HG03196 (cell line): ENCODE measurements around the gene ZBTB7A.

Experiments
- ATAC-seq: cut with Tn5 transposase; IDR thresholded peaks from one replicate; pipeline ENCODE4 v1.9.1; 2021; ENCODE audit not compliant: unreplicated experiment

Gene ZBTB7A

DNA sequence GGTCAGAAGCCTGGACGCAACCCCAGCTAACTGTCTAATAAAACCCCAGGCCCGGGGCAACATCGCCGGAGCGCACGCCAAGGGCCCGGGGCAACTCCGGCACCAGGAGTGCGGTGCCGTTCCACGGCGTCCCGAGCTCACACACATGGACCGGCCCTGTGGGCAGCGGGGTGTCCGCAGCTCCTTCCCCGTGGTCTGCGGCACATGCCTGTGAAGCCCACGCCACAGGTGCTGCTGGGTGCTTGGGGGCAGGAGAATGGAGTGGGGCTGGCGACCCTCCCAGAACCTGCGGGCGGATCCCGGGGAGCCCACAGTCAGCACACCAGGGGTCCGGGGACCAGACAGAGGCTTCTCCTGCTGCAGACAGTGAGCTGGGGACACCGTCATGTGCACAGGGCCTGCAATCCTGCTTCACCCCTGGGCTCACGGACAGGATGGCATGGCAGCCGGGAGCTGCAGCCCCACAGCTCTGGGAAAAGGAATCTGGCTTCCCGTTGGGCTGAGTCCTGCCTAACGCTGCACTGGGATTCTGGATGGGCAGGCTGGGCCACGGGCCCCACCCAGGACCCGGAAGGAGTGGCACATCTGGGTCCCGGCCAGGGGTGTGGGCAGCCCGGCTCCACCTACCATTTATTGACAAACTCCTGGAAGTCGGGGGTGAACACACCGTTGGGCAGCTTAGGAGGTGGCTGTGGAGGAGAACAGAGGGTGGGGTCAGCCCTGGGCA, 28.2 kb upstream of the ZBTB7A start:
- no peak for ATAC-seq

DNA sequence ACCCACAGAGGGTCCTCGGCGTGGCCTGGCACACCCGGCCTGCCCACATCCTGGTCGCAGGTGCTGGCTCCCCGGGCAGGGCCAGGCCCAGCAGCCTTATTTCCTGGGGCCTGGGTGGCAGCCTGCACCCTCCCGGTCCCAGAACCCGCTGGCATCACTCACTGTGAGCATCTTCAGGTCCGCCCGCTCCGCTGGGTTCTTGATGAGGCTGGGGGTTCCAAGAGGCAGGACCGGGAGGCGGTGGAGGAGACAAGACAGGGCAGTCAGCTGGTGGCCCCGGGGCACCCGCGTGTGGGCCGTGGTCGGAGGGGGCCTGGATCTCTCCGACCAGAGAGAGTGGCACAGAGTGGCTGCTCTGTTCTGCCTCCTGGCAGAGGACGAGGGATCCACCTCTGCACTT, 27.6 kb upstream of the ZBTB7A start:
- ATAC-seq = no peak

DNA sequence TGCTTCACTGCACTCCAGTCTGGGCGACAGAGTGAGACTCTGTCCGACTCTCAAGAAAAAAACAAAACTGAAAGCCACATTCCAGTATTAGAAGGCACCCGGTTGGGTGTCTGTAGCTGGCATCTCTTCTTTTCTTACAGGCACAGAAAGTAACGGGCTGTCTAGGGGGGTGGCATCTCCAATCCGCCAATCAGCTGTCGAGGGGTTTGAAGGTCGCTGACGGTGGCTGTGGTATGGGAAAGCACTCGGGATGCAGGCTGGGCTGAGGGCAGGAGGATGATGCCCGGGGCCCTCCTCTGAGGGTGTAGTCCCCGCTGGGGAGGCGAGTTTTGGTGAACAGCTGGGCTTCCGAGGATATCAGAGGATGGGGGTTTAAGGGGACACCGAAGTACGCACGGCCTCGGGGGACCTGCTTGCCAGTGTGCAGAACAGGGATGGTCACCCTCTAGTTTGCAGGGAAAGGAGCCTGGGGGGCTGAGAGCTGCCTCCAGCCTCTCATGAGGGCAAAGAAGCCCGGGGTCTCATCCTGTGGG, 27.0 kb upstream of the ZBTB7A start:
- ATAC-seq = no peak

DNA sequence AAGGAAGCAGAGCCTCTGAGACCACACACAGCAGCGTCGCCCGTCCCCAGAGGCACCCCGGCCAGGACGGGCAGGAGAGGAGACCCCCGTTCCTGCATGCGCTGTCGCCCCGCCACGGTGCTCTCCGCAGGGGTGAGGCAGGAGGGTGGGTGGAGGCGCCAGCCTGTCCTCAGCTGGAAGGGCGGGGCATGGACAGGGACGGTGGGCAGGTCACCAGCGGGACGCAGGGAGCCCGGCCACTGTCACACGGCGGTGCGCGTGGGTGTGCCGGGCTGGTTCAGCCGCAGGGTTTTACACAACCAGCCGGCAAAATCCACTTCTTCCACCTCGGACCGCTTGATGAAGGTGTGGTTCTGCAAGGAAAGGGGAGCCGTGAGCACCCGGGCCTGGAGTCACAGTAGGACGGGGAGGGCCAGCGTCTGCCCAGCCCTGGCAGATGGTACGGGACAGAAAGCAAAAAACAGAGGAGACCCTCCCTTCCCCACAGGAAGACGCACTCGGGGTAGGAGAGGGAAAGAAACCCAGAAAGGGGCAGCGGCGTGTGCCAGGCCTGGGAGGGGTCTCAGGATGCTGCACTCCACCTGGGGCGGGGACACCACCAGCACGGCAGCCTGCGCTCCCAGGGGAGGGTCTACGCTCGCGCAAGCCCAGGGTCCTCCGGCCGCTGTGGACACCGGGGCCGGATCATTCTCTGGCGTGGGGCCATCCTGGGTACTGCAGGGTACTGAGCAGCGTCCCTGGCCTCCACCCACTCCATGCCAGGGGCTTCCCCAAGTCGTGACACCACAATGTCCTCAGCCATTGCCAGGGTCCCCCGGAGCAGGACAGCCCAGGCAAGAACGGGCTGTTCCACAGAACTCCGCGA, 23.9 kb upstream of the ZBTB7A start:
- no peak for ATAC-seq

DNA sequence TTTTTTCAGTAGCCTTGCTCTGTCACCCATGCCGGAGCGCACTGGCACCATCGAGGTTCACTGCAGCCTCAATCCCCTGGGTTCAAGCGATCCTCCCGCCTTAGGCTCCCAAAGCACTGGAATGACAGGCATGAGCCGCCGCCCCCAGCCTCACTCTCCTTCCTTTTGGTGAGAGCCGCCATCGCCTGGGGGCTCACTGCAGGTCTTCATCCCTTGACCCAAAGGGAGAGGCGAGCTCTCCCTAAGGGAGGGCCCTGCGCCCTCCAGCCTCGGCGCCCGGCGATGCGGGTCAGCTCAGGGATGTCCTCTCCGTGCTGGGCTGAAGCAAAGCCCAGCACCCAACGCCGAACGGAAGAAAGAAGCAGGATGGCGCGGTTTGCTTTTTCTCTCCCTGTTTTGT, 23.2 kb upstream of the ZBTB7A start:
- ATAC-seq = no peak

DNA sequence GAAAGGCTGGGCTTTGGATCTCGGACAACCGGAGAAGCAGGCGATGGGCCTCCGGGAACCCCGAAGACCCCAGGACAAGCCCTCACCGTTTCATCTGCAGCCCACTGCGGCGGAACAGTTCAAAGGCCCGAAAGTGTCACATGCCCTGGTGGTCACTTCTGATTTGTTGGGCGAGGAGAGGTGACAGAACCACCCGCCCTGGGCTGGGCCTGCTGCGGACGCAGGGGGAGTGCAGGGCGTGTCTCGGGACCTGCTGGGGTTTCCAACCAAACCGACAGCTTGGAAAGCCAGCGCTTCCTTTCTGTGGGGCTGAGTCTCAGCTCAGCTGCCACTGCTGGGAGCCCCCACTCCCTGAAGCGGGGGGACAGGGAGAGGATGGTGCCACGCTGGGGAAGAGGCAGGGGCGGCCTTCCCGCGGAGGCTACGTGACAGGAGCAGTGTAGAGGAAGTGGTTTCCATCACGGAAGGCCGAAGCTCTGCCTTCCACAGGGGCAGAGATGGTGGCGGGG, 22.8 kb upstream of the ZBTB7A start:
- ATAC-seq = peak; percentile 45

DNA sequence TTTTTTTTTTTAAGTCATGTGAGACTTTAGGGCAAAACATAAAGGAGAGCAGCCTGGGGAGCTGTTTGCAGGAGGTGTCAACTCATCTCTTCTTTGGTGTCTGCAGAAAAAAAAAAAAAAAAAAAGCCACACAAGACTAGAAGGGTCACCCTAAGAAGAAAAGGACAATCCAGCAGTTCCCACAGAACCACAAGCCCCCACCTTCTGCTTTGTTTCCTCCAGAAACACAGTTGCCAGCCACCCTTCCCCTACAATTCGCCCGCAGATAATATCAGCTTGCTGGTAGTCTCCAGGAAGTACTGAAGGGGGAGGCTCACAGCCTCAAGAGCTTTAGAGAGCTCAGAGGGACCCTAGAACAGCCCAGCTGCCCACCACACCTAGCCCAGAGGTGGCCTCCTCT, 22.3 kb upstream of the ZBTB7A start:
- ATAC-seq = no peak

DNA sequence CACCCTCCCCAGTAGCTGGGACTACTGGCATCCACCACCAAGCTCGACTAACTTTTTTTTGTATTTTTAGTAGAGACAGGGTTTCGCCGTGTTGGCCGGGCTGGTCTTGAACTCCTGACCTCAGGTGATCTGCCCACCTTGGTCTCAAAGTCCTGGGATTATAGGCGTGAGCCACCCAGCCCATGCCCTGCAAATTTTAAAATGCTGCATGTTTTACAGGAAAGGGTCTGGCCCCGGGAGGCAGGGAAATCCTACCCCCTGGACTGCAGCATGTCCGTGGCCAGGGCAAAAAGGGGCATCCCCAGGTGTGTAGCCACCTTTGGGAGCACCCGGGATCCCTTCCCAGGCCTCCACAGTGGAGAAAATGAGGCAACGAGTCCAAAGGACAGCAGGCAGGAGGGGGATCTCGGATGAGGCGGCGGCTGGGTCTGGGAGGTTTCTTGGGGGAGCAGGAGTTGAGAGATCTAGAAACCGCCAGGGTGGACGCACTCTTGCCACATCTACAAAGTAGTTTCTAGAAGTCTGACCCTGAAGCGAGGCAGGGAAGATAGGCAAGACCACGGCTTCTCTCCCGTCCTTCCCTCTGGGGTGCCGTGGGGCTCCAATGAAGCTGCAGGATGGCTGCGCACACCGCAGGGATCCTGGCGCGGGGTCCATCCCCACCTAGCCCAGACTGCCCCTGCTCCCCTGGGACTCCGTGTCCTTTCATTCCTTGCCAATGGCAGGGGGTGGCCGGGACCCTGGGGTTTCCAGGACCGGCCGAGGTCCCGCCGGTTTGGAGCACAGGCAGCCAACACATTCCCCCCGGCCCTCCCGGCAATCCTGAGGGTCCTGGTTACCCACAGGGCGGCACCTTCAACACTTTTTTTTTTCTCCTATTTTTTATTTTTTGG, 21.3 kb upstream of the ZBTB7A start:
- no peak for ATAC-seq

DNA sequence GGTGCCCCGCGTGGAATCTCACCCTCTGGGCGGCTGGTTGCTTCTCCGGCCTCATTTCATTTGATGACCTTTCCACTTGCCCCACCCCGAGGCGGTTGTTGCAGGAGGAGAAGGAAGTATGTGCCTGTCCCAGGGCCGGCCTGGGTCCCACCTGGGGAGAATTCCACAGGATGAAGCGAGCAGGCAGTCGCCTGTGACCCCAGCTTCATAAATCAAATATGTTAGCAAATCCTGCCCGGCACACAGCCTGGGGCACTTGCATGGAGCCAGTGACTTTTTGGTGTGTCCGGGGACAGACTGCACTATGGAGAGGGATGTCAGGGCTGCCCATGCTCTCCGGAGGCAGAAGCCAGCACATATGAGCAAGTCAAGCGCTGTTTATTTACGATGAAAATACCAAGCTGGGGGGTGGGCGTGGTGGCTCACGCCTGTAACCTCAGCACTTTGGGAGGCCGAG, 19.7 kb upstream of the ZBTB7A start:
- no peak for ATAC-seq

DNA sequence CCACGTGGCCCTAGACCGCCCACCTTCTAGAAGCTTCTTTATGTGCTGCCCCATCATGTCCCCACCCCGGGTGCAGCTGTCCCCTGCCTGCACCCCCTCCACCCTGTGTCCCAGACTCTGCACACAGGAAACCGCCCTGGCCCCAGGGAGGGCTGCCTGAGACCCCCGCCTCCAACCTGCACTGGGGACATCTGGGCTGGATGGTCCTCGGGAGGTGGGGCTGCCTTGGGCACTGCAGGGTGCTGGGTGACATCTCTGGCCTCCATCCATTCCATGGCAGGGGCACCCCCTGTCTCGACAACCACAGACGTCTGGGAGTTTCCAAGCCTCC, 17.8 kb upstream of the ZBTB7A start:
- ATAC-seq = no peak

DNA sequence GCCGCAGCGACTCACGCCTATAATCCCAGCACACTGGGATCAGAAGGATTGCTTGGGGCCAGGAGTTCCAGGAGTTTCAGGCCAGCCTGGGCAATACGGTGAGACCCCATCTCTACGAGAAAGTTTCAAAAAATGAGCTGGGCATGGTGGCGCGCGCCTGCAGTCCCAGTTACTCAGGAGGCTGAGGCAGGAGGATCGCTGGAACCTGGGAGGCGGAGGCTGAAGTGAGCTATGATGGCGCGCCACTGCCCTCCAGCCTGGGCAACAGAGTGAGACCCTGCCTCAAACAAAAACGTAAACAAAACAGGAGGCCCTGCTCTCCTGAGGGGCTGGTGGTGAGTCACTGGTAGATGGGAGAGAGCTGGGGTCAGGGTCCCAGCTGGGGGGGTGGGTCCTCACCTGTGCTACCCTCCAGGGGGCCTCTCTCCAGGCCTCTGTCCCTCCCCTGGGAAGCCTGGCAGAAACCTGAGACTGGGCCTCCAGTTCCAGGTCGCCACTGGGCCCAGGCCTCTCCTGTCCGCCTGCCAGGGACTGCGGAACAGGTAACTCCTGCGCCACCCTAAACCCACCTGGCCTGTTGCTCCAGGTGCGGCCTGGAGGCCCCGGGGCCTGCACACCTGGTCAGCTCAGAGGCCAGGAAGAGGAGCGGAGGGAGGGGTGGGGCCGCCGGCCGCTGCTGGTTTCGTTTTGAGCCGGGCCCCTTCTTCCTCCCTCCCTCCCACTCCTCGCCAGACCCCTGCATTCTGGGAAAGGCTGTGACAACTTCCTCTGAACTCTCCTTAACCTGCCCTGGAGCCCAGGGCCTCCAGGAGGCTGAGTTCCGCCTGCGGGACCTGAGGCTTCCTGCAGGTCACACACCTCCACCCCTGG, 17.2 kb upstream of the ZBTB7A start:
- ATAC-seq = no peak

DNA sequence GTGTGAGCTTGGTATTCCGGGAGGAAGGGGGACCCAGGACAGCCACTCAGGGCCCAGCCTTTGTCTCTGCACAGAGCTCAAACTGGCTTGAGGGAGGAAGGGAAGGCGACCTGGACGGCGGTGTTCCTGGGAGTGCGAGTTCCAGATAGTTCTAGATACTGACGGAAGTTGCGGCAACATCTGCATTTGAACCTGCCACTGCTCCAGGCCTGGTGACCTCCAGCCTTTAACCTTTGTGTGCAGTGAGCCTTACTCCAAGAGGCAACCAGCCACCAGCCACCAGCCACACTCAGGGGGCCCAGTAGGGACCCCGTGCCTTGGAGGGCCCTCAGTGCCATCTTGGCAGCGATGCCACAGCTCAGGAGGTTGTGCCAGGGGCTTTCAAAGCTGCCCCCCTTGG, 15.5 kb upstream of the ZBTB7A start:
- ATAC-seq = no peak

DNA sequence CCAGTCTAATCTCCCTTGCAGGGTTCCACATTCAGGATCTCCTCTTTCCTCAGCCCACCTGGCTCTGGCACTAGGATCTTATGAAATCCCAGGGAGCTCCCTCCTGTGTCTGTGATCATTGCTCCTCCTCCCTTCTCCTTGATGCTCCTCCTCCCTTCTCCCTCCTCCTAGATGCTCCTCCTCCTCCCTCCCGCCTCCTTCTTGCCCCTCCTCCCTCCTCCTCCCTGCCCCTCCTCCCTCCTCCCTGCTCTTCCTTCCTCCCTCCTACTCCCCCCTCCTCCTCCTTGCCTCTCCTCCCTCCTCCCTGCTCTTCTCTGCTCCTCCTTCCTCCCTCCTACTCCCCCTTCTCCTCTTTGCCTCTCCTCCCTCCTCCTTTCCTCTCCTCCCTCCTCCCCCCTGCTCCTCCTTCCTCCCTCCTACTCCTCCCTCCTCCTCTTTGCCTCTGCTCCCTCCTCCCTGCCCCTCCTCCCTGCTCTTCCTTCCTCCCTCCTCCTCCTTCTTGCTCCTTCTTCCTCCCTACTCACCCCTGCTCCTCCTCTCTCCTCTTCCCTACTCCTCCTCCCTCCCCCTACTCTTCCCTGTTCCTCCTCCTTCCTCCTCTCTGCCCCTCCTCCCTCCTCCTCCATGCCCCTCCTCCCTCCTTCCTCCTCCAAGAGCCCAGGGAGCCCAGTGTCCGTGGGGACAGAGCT, 14.9 kb upstream of the ZBTB7A start:
- ATAC-seq = no peak

DNA sequence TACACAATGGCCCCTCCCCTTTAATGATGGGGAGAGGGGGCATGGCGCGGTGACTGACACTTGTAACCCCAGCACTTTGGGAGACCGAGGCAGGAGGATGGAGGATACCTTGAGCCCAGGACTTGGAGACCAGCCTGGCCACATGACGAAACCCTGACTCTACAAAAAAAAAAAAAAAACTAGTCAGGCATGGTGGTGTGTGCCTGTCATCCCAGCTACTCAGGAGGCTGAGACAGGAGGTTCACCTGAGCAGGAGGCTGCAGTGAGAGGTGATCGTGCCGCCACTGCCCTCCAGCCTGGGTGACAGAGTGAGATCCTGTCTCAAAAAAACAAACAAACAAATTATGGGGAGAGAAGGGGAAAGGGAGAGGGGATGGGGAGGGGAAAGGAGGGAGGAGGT, 13.8 kb upstream of the ZBTB7A start:
- ATAC-seq = no peak

DNA sequence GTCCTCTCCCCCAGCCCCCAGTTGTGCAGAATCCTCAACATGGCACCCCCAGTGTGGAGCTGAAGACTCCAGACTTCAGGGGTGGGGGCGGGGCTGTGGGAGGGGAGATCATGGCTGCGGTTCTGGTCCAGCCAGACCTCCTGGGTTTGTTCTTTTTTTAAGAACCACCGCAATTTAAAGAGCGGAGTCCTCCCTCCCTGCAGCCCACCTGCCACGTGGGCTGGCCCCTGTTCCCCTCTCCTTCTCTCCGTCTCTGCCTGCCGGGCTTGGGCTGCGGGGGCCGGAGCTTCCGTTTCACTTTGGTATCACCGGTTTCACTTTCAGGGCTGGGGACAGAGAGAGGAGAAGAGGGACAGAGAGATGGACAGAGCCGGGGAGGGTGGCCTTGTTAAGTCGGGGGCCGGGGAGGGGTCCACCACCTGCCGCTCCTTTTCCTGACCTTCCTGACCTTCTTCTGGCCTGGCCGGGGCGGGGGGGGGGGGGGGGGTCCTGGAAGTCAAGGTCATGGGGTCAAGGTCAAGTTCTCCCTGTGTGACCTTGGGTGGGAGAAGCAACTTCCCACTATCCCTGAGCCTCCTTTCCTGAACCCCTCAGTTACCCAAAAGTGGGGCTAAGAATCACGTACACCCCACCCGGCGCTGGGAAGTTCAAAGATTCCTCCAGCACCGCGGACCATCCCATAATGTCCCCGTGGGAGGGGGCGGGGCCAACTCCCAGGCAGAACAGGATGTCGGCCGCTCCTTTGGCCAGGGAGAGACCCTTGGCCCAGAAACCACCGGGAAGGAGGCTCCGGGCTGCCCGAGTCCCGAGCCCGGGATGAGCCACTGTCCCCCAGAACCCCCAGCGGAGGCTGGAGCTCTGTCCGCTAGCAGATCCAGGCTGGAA, 11.3 kb upstream of the ZBTB7A start:
- no peak for ATAC-seq

DNA sequence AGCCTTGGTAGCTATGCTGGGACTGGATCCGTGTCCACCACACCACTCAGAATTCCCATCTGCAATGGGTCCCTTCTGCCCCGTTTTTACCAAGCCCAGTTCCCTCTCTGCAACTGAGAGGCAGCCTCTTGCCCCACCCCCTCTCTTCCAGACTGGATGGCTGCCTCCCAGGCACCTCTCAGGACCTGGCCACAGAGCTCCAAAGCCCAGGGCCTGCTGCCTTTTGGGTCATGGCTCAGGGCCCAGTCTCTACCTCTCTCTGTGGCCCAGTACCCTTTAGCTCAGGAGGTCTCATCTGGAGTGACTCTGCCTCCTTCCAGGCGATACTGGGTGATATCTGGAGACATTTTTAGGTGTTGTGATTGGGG, 10.3 kb upstream of the ZBTB7A start:
- ATAC-seq = no peak

DNA sequence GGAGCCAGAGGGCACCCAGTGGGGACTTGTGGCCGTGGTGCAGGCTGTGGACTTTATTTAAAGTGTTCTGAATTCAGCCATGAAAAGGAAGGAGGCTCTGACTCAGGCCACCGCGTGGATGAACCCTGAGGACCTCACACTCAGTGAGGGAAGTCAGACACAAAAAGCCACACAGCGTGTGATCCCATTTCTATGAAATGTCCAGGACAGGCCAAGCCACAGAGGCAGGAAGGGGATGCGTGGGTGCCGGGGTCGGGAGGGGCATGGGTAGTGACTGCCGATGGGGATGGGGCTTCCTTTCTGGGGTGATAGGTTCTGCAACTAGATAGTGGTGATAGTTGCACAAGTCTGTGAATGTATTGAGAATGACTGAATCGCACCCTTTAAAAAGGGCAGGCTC, 8.7 kb upstream of the ZBTB7A start:
- no peak for ATAC-seq

DNA sequence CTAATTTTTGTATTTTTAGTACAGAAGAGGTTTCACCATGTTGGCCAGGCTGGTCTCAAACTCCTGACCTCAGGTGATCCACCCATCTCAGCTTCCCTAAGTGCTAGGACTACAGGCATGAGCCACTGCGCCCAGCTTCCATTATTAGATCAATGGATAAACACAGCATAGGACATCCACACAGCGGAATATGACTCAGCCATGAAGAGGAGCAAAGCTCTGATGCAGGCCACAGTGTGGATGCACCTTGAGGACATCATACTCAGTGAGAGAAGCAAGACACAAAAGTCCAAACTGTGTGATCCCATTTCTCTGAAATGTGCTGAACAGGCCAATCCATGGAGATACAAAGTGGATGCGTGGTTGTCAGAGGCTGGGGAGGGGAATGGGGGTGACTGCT, 4.9 kb upstream of the ZBTB7A start:
- ATAC-seq = no peak
